Activated gamma-delta T cell treated with Interleukin-2 at 50 U/mL for 16 hours (primary cell): ENCODE data around the gene ARHGAP24.
"Not testable (repeated sequence)": the region's sequence is repeated elsewhere in the genome, so short reads cannot be mapped to it uniquely, and the experiment has no call there.

Source experiments
- DNase-seq: peaks from one replicate; pipeline ENCODE4 v3.0.0-alpha.2; 2020

ARHGAP24 gene

DNA sequence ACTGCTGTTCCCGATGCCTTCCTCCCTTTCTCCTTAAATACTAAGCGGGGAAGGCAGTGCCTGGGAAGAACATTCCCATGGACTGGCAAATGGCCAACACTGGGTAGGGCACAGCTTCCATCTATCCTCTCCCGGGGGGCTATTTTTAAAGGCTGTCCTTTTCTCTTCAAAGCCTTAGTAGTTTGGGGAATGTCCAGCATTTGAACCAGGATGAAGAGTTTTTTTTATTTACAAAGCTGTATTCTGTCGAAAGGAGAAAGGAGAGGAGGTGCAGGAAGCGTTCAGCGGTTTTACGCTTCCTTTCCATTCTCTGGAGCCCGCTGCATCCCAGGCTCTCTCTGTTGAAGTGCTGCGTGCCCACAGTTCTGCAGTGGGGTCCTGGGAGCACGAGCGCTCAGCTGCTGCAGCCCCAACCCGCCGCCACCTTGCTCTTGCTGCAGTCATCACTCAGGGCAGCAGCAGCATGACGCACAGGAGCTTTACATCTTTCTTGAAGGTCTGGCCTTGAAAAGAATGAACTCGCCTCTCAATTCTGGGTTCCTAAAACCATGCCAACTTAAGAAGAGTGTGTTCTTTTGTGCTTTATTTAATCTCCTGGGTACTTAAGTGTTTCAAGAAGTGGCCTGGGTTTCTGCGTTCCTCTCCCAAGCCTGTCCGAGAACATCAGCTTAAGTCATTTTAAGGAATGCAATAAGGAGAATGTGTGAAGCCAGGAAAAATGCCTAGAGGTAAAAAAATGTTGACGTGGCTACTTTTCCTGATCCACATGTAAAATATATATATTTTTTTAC is 457.7 kb downstream of the ARHGAP24 start:
- DNase-seq = no peak

GRCh38 chr4:85933291-85933640 is 458.3 kb downstream of the ARHGAP24 start:
- no peak for DNase-seq

DNA sequence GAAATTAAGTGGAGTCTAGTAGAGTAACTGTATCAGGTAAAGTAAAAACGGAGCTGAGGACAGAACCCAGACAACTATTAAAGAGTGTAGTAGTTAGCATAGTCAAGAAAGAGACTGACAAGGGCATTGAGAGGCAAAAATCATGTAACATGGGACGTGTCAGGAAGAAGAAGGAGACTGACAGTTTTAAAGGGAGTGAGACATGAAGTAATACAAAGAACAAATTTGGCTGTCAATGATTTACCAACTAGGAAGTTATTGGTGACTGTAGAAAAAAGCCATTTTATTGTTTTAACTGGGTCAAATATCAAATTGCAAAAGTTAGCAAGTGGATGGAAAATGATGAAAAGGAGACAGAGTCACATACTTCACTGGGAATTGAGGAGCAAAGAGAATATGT is 462.6 kb downstream of the ARHGAP24 start:
- DNase-seq = no peak

GRCh38 chr4:85938062-85938461 is 463.1 kb downstream of the ARHGAP24 start:
- DNase-seq = no peak

GRCh38 chr4:85938902-85939301 is 464.0 kb downstream of the ARHGAP24 start:
- DNase-seq = no peak

GRCh38 chr4:85939595-85939994 is 464.6 kb downstream of the ARHGAP24 start:
- no peak for DNase-seq

DNA sequence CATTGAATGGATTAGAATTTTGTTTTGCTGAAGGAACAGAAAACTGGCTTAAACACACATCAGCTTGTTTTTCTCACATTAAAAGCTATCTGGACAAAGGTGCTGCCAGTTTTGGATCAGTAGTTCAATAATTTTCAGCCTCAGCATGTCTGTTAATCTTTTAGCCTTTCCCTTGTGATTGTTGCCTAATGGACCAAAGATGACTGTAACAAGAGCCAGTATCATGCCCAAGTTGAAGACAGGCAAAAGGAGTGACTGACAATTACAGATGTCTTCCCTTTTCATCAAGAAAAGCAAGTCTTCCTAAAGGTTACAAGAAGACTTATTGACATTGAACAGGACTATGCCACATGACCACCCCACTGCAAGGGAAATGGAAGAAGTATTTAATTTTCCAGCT is 465.2 kb downstream of the ARHGAP24 start:
- no peak for DNase-seq

- DNase-seq = no peak
Observed at GRCh38 chr4:85942107-85942506, 467.2 kb downstream of the ARHGAP24 start.

- no peak for DNase-seq
Observed at GRCh38 chr4:85946821-85947220, 471.9 kb downstream of the ARHGAP24 start.

GRCh38 chr4:85951099-85951498 is 476.1 kb downstream of the ARHGAP24 start:
- DNase-seq = no peak

DNA sequence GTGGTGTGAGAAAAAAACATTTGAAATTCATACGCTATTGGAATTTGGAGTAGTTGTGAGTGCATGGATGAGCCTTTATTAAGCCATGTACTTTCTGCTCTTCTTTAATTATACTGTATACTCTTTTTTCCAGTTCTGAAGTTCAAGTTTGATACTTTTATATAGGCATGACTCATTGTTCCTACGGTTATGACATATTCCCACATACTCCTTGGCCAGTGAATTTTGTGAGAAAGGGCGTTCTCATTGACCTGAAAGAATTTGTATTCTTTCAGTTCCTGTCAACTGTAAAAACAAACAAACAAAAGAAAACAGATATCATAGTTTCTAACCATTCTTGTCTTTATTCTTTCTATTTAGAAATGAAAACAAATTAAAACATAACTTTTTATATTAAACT is 477.6 kb downstream of the ARHGAP24 start:
- DNase-seq = no peak

DNA sequence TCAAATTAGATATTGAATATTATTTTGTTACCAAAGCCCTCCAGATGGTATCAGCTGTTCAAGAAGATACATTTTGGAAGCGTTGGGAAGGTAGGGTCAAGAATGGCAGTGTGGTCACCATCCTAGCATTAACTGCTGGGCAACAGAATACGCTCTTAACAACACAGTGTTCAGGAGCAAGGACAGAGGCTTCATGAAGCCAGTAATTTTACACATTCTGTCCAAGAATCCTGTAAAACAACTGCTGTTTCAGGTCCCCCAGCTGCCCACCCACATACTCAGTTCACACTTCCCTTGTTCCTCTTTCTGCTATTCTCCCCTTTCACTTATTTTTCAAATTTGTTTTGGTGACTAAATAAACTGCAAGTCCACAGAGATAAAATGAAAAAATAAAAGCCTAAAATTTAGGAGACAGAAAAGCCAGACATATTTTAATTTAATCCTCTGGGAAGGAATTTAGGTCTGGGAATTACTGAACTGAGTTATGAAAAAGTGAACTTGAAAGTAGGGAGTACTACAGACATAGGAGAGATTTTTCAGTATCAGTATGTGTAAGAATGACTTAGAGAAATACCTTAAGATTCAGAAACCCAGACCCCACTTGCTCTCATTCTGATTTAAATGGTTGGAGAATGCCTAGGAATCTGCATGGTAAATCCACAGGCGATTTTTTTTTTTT is 478.2 kb downstream of the ARHGAP24 start:
- no peak for DNase-seq

DNA sequence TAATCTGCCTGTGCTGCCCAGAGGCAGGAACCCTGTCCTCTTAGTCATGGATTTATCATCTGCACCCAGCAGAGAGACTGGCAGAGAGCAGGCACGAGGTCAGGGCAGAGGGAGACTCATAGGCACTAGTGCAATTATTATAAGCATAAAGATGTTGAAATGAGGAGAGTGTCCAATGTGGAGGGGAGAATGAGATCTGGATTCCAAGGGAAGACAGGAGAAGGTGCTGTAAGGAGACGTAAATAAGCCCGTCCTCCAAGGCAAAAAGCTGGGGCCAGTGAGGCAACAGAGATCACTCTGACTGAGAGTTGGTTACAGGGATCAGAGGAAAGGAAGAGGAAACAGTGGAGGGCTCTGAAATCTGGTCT is 478.7 kb downstream of the ARHGAP24 start:
- no peak for DNase-seq

DNA sequence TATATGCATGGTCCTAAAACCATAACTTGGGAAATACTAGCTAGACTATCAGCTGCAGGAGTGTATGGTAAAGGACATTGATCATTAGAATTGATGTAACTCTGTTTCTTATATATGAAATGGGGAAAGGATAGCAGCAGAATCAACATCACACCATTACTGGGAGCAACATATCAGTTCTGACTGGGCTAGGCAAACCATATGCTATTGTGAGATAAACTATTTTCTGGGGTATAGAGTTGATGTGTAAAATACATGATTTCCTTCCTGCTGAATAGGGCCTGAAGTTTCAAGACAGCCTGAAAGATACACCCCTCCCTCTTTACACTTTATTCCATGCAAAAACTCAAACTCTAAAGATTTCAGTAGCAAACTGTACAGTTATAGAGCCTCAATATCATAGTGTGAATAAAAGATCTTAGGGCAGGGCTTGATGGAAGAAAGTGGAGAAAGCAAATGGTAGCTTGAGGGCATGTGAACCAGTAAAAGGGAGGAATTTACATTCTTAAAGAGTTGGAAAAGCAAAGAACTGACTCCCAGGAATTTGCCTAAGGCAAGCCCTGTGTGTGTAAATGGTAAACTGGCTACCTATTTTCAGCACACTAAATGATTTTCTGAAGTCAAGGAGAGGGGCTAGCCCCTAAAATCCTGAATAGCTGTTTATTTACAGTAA is 480.8 kb downstream of the ARHGAP24 start:
- DNase-seq = no peak

DNA sequence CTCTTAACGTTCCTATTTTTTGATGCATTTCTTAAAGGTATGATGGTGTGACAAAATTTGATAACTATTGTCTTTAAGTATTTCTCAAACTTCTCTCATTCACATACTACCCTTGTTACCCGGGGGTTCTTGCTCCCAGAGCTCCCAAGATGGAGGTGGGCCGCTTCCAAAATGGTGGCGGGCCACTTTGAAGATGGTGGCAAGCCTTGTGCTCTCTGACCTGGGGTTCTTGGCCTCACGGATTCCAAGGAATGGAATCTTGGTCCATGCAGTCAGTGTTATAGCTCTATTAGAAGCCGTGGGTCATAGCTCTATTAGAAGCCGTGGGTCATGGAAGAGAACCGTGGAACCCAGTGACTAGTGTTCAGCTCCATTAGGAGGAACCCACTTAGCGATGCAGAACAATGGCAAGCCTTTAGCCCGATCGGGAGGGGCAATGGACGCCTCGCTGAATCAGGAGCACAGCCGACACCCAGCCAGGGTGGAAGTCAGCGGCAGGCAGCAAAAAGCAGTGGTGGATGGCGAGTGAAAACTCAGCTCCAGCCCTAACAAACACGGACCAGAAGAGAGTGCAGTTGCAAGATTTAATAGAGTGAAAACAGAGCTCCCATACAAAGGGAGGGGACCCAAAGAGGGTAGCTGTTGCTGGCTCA is 481.5 kb downstream of the ARHGAP24 start:
- no peak for DNase-seq

- DNase-seq = no peak
Observed at GRCh38 chr4:85961887-85962286, 486.9 kb downstream of the ARHGAP24 start.

DNA sequence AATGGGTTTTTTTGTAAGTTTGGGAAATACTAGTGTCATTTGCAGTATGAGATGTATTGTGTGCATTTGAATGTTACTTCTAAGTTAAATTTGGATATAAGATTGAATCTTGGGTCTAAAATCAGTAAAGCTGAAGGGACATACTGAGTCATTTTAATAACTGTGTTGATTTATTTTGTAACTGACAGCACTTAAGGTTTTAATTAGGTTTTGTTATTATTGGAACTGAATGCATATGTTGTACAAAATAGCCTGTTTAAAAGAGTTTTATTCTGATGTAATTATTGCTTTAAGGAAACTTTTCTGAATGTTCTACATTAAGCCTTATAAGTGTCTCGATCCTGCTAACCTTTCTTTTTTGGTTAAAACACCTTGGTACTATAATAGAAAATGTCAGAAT is 488.3 kb downstream of the ARHGAP24 start:
- no peak for DNase-seq

DNA sequence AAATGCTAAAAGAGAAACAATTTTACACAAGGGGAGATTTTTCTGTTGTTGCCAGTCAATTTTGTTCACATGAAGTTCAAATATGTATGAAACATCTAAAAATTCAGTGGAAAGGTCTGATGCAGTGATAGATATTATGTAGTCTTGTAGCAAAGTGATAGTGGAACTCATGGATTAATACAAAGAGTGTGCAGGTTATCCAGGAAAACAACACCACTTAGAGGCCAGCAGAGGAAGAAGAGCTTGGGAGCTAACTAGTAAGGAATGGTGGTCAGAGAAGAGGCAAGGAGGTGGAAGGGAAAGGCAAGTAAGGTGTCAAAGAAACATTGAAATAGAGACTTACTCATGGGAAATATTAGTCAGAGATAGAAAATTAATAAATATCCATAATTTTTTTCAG is 489.3 kb downstream of the ARHGAP24 start:
- DNase-seq = no peak

- not testable (repeated sequence) for DNase-seq
Observed at GRCh38 chr4:85965017-85965416, 490.1 kb downstream of the ARHGAP24 start.

DNA sequence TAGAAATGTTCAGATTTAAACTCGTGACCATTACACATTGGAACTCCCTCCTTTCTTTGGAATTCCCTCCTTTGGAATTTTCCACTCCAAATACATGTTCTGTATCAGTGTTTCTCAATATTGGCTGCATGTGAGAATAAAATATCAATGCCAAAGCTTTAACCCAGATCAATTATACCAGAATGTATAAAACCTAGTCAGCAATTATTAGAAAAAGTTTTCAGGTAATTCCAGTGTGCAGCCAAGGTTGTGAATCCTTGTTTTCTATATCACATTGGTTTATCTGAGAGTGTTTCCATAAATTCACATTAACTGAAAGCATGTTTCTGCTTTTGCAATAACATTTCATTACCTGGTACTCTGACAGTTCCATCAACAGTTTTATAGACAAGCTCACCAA is 490.6 kb downstream of the ARHGAP24 start:
- DNase-seq = no peak

- no peak for DNase-seq
Observed at GRCh38 chr4:85966373-85966772, 491.4 kb downstream of the ARHGAP24 start.

GRCh38 chr4:85967872-85968271 is 492.9 kb downstream of the ARHGAP24 start:
- no peak for DNase-seq

DNA sequence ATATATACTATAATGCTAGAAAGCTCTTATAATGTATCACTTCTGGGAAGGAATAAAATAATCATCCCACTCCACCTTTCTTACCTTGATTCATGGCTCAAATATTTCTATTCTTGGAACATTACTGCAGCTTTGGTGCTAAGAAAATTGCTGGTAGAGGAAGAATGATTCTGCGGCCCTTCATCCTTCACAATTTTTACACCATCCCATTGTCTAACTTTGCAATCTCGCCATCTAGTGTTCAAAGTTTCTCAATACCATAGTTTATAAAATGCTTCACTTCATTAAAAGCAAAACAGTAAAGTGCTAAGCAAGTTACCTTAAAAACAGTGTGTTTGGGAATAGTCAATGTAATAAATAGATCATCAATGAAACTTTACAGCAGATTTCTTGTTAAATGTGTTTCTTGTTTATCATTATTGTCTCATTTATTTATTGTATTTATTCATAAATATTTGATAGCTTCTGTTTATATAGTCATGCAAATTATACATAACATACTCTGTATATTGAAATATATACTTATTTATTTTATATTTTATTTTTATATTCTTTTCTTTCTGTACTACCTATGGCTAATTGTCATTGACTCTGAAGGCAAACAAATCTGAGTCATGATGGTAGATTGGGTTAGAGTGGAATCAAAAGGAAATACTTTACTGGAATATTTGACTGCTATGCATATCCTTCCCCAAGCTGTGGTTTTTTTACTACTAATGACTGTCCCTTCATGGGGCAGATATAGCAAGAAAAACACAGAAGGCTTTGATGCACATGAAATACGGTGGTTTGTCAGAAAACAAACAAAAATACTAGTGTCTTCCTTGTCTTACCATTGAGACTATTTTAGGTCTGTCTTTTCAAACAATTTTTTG is 494.2 kb downstream of the ARHGAP24 start:
- DNase-seq = no peak
